ENCODE measurements around the gene TUBAL3. TPM values are rescaled to one million over a fixed set of nuclear protein-coding genes. Genes with fewer than 3 reads are reported as not detected.
"Not testable (repeated sequence)": the region's sequence is repeated elsewhere in the genome, so short reads cannot be mapped to it uniquely, and the experiment has no call there.

Gene TUBAL3
- total RNA-seq, 1 donor from 2014 or later, result not detected

DNA sequence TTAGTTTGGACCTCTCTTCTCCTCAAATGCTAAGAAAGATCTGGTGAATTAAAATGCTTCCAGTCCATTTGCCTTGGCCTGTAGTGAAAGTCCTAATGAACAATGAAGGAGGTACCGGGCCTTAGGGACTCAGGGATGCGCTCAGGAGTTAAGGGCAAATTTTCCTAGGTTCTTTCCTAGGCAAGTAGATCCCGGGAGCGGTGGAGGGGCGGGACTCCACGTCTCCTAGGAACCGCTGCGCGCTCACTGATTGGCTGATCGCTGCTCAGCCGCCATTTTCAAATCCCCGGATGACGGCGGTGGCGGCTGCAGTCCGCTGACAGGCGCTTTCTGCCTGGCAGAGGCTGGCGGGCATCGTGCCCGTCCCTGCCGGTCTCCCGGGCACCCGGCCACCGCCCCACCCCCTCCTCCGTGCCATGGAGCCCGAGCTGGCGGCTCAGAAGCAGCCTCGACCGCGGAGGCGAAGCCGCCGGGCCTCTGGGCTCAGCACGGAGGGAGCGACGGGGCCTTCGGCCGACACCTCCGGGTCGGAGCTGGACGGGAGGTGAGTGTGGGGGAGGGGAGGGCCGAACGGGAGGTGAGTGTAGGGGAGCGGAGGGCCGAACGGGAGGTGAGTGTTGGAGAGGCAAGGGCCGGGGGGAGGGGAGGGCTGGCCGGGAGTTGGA, 7.8 kb upstream of the TUBAL3 start, which contains the start of gene NET1:
Gene NET1 (plus strand): TSS at position 281 of the 665 bp plus-strand sequence. CDS start 136 bp downstream, at position 417.
- Histone ChIP-seq H3K9me3 (no peaks in the 10 kb centered on the region), H3K27ac (no peak within 1 kb of the TSS), H3K4me3 (peak within 1 kb of the TSS; percentile 71), H3K4me1 (peaks cover 6% of the 10 kb centered on the region), H3K36me3 (no peaks in the 10 kb centered on the region), H3K27me3 (ENCODE audit: low read depth) (no peaks in the 10 kb centered on the region)
- TF ChIP-seq, protein P1, sequence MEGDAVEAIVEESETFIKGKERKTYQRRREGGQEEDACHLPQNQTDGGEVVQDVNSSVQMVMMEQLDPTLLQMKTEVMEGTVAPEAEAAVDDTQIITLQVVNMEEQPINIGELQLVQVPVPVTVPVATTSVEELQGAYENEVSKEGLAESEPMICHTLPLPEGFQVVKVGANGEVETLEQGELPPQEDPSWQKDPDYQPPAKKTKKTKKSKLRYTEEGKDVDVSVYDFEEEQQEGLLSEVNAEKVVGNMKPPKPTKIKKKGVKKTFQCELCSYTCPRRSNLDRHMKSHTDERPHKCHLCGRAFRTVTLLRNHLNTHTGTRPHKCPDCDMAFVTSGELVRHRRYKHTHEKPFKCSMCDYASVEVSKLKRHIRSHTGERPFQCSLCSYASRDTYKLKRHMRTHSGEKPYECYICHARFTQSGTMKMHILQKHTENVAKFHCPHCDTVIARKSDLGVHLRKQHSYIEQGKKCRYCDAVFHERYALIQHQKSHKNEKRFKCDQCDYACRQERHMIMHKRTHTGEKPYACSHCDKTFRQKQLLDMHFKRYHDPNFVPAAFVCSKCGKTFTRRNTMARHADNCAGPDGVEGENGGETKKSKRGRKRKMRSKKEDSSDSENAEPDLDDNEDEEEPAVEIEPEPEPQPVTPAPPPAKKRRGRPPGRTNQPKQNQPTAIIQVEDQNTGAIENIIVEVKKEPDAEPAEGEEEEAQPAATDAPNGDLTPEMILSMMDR (IDR thresholded peaks at IDR 0.05), result no peak
- peak; percentile 87 for DNase-seq
- peak; percentile 97 to 99 for ATAC-seq
- intact Hi-C loops (cut with DNase I), result no loop called here

DNA sequence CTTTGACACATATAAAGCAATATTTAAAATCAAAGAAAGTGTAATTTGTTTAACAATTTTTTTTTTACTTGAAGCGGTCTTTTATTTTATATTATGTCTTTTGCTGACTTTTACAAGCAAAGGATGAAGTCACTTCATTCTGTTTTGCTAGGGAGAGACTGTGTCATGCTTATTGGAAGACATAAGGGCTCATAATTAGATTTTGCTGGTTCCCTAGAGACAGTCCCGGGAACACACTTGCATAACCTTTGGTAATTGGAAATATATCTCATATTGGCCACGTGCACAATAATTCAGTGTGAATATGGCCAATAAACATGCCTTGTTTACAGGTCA, 7.3 kb upstream of the TUBAL3 start:
- H3K4me1 ChIP-seq, result peaks cover 6% of the 10 kb centered on the region
- DNase-seq, result no peak
- no peaks in the 10 kb centered on the region for H3K27me3 ChIP-seq (ENCODE audit: low read depth)
- no peak for ATAC-seq
- H3K27ac ChIP-seq, result no peak overlapping the region
- peak overlapping the region; percentile 71 for H3K4me3 ChIP-seq
- TF ChIP-seq, protein P1 (IDR thresholded peaks at IDR 0.05), result no peak
- intact Hi-C loops (cut with DNase I), result no loop called here
- H3K36me3 ChIP-seq, result no peaks in the 10 kb centered on the region
- no peaks in the 10 kb centered on the region for H3K9me3 ChIP-seq

DNA sequence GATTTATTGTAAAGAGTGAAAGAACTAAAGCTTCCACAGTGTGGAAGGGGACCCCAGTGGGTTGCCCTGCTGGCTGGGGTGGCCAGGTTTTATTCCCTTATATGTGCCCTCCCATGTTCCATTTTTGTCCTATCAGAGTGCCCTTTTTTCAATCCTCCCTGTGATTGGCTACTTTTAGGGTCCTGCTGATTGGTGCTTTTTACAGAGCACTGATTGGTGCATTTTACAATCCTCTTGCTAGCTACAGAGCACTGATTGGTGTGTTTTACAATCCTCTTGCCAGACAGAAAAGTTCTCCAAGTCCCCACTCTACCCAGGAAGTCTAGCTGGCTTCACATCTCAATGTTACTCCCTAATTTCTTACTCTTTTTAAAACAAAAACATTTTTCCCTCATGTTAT, 6.2 kb upstream of the TUBAL3 start:
- DNase-seq; H3K27ac ChIP-seq; intact Hi-C loops (cut with DNase I); H3K4me1 ChIP-seq; H3K27me3 ChIP-seq (ENCODE audit: low read depth); ATAC-seq; H3K9me3 ChIP-seq; H3K4me3 ChIP-seq; H3K36me3 ChIP-seq: not testable (repeated sequence)

DNA sequence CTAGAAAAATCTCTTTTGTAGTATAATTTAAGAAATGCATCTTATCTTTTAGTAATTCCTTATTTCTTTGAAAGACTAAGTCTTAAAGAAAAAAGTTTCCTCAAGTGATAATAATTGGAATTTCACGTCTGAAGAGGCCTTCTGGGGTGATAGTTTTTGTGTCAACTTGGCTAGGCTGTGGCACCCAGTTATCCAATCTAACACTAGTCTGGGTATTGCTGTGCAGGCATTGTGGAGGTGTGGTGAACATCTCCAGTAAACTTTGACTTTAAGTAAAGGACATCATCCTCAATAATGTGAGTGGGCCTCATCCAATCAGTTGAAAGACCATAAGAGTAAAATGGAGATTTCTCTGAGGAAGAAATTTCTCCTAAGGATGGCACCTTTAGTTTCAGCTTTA, 2.3 kb upstream of the TUBAL3 start:
- no peak for DNase-seq
- Histone ChIP-seq H3K36me3 (no peaks in the 10 kb centered on the region), H3K27me3 (ENCODE audit: low read depth) (no peaks in the 10 kb centered on the region), H3K4me1 (peaks cover 2% of the 10 kb centered on the region), H3K9me3 (no peaks in the 10 kb centered on the region), H3K27ac (no peak overlapping the region), H3K4me3 (no peak overlapping the region)
- TF ChIP-seq, protein P1 (IDR thresholded peaks at IDR 0.05), result no peak
- ATAC-seq, result no peak
- intact Hi-C loops (cut with DNase I), result no loop called here

DNA sequence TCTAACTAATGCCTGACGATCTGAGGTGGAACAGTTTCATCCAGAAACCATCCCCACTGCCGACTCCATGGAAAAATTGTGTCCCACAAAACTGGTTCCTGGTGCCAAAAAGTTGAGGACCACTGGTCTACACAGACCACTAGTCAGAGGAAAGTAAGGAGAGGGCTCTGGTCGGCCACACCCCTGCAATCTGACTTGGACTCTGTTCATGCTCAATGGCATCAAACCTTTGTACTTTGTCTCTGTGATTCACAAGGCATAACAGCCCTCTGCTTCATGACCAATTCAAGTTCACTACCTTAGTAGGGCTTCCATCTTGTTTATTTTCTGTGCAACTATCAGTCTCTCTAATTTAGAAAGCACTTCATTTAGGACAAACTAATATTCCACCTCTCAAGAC, 1.8 kb downstream of the TUBAL3 start:
- ATAC-seq, result no peak
- no peak overlapping the region for H3K27ac ChIP-seq

More for the DNA sequence above, 1.8 kb downstream of the TUBAL3 start:
- H3K4me1 ChIP-seq, result no peaks in the 10 kb centered on the region
- H3K4me3 ChIP-seq, result no peak overlapping the region
- H3K27me3 ChIP-seq (ENCODE audit: low read depth), result no peaks in the 10 kb centered on the region
- no peak for DNase-seq
- intact Hi-C loops (cut with DNase I), result no loop called here
- H3K9me3 ChIP-seq, result no peaks in the 10 kb centered on the region
- TF ChIP-seq, protein P1 (IDR thresholded peaks at IDR 0.05), result no peak
- H3K36me3 ChIP-seq, result no peaks in the 10 kb centered on the region

All from lower lobe of right lung (tissue), 2 donors.